ENCODE measurements around the gene SLC37A1. TPM values are rescaled to one million over a fixed set of nuclear protein-coding genes. Genes with fewer than 3 reads are reported as not detected.

Gene SLC37A1
- total and polyA plus RNA-seq, 2 of the 13 experiments (the other 11 are each of a cell fraction or from before 2014, with no cell fraction given), result 0.22 to 0.40 TPM

- TF ChIP-seq PRDM15 (CRISPR knock-in tag; IDR thresholded peaks at IDR 0.05) (no peak), ARNT2 (CRISPR knock-in tag; IDR thresholded peaks at IDR 0.05; ENCODE audit: low read depth) (no peak), HNRNPH1 (optimal IDR thresholded peaks at IDR 0.05; ENCODE audit: low read depth, low read length) (no peak), ZSCAN20 (CRISPR knock-in tag; IDR thresholded peaks at IDR 0.05; ENCODE audit: borderline replicate concordance) (no peak), MAX (IDR thresholded peaks at IDR 0.05) (no peak), FUBP1 (CRISPR knock-in tag; IDR thresholded peaks at IDR 0.05; ENCODE audit: borderline replicate concordance) (no peak), ZNF720 (CRISPR knock-in tag; IDR thresholded peaks at IDR 0.05) (no peak), ZNF367 (CRISPR knock-in tag; IDR thresholded peaks at IDR 0.05; ENCODE audit: borderline replicate concordance) (no peak), ZNF350 (CRISPR knock-in tag; IDR thresholded peaks at IDR 0.05; ENCODE audit: borderline replicate concordance, low read depth) (no peak), E2F1 (CRISPR knock-in tag; IDR thresholded peaks at IDR 0.05) (no peak), ZNF772 (CRISPR knock-in tag; IDR thresholded peaks at IDR 0.05) (no peak), ZNF335 (CRISPR knock-in tag; IDR thresholded peaks at IDR 0.05) (no peak), ZNF770 (CRISPR knock-in tag; IDR thresholded peaks at IDR 0.05) (no peak), ZNF891 (CRISPR knock-in tag; IDR thresholded peaks at IDR 0.05) (no peak), SNRNP70 (IDR thresholded peaks at IDR 0.05; ENCODE audit: low read depth, low read length) (no peak), MTF2 (CRISPR knock-in tag; IDR thresholded peaks at IDR 0.05; ENCODE audit: borderline replicate concordance) (no peak), ADNP (CRISPR knock-in tag; IDR thresholded peaks at IDR 0.05) (no peak), AHR (CRISPR knock-in tag; IDR thresholded peaks at IDR 0.05) (no peak)
Measured at GRCh38 chr21:42474043-42474831, 39.4 kb upstream of the SLC37A1 start (continued).

Measured in HepG2 (cell line).